Spinal cord (tissue), 10 donors: ENCODE measurements around the gene POT1. TPM values are rescaled to one million over a fixed set of nuclear protein-coding genes. Genes with fewer than 3 reads are reported as not detected.

Experiments used
- DNase-seq, 6 donors: peaks; one replicate each; pipeline versions ENCODE4 v3.0.0 to v3.0.0-alpha.2; 2013 to 2015; ENCODE audit warnings: low spot score in 6 of 6, low read depth in 4 of 6
- H3K27ac ChIP-seq: one replicate; pipeline ENCODE4 v1.5.1; 2013; ENCODE audit warnings: low read depth, low read length, control low read depth
- H3K27me3 ChIP-seq: one replicate; pipeline ENCODE4 v1.6.1; 2013; ENCODE audit warnings: low read length; ENCODE audit not compliant: control insufficient read depth, insufficient read depth
- H3K36me3 ChIP-seq: one replicate; pipeline ENCODE4 v1.6.1; 2013; ENCODE audit warnings: low read length; ENCODE audit not compliant: control insufficient read depth, insufficient read depth
- H3K4me1 ChIP-seq: one replicate; pipeline ENCODE4 v1.6.1; 2013; ENCODE audit warnings: low read length; ENCODE audit not compliant: control insufficient read depth, insufficient read depth
- H3K4me3 ChIP-seq: one replicate; pipeline ENCODE4 v1.5.1; 2013; ENCODE audit warnings: low read depth, low read length, control low read depth
- H3K9me3 ChIP-seq: one replicate; pipeline ENCODE4 v1.6.1; 2013; ENCODE audit warnings: low read length; ENCODE audit not compliant: control insufficient read depth, insufficient read depth
- WGBS: methylation state at CpG from one replicate; pipeline ENCODE4 v1.1.5; 2013; ENCODE audit warnings: missing lambda C conversion rate; ENCODE audit not compliant: insufficient coverage; 5-methylcytosine and 5-hydroxymethylcytosine counted together
- polyA plus RNA-seq, 2 donors: library from polyadenylated mRNA; unstranded; fragments of 120-200 nt; gene quantifications; one replicate each; pipeline ENCODE4 v1.2.1, GENCODE V29; 2013; ENCODE audit not compliant: insufficient read length in 2 of 2
- total RNA-seq, 2 donors: library from RNA; depleted of rRNA in 1 of 2; stranded (reverse); fragments of 120-200 nt in 1 of 2; fragments of >200 nt in 1 of 2; gene quantifications; one replicate each; pipeline versions ENCODE4 v1.2.3 to v1.2.4, GENCODE V29; 2013 to 2014
- donor health status: healthy.

The POT1 gene
- total and polyA plus RNA-seq, 4 donors, result 22.7 to 103 (median 39.5) TPM

- Histone ChIP-seq H3K27me3 (no peaks in the 10 kb centered on the region), H3K4me1 (no peaks in the 10 kb centered on the region), H3K4me3 (no peak overlapping the region), H3K9me3 (no peaks in the 10 kb centered on the region), H3K27ac (no peak overlapping the region), H3K36me3 (no peaks in the 10 kb centered on the region)
- peak in 2 of 6 donors; percentile 13 to 19 for DNase-seq
- no CpG with 5 or more reads among the region's 3 CpGs for WGBS
Measured at GRCh38 chr7:124918662-124919061, 11.0 kb downstream of the POT1 start.

- H3K9me3 ChIP-seq, result no peaks in the 10 kb centered on the region
- H3K36me3 ChIP-seq, result no peaks in the 10 kb centered on the region
- H3K4me1 ChIP-seq, result no peaks in the 10 kb centered on the region
- H3K27me3 ChIP-seq, result no peaks in the 10 kb centered on the region
- H3K27ac ChIP-seq, result no peak overlapping the region
- no CpG with 5 or more reads among the region's 1 CpG for WGBS
- H3K4me3 ChIP-seq, result no peak overlapping the region
- no peak for DNase-seq
Measured at GRCh38 chr7:124915242-124915641, 14.4 kb downstream of the POT1 start.

- no peaks in the 10 kb centered on the region for H3K9me3 ChIP-seq
- no peaks in the 10 kb centered on the region for H3K4me1 ChIP-seq
- no peak overlapping the region for H3K27ac ChIP-seq
- H3K4me3 ChIP-seq, result no peak overlapping the region
- H3K27me3 ChIP-seq, result no peaks in the 10 kb centered on the region
- no peaks in the 10 kb centered on the region for H3K36me3 ChIP-seq
- no peak for DNase-seq
- no CpG with 5 or more reads among the region's 1 CpG for WGBS
Measured at GRCh38 chr7:124914298-124914697, 15.3 kb downstream of the POT1 start.

GRCh38 chr7:124912972-124913371, 16.7 kb downstream of the POT1 start:
- H3K27ac ChIP-seq, result no peak overlapping the region
- no CpG with 5 or more reads among the region's 4 CpGs for WGBS
- H3K4me3 ChIP-seq, result no peak overlapping the region

GRCh38 chr7:124909808-124910207, 19.8 kb downstream of the POT1 start:
- no CpG with 5 or more reads among the region's 1 CpG for WGBS
- Histone ChIP-seq H3K27me3 (no peaks in the 10 kb centered on the region), H3K4me3 (no peak overlapping the region), H3K9me3 (peaks cover 3% of the 10 kb centered on the region), H3K4me1 (no peaks in the 10 kb centered on the region), H3K36me3 (no peaks in the 10 kb centered on the region), H3K27ac (no peak overlapping the region)
- DNase-seq, result no peak

More at GRCh38 chr7:124912972-124913371, 16.7 kb downstream of the POT1 start:
- Histone ChIP-seq H3K36me3 (no peaks in the 10 kb centered on the region), H3K4me1 (no peaks in the 10 kb centered on the region), H3K27me3 (no peaks in the 10 kb centered on the region), H3K9me3 (no peaks in the 10 kb centered on the region)
- no peak for DNase-seq

GRCh38 chr7:124908259-124908658, 21.4 kb downstream of the POT1 start:
- no peak overlapping the region for H3K27ac ChIP-seq
- H3K36me3 ChIP-seq, result no peaks in the 10 kb centered on the region
- peaks cover 3% of the 10 kb centered on the region for H3K9me3 ChIP-seq
- H3K4me1 ChIP-seq, result no peaks in the 10 kb centered on the region
- no peaks in the 10 kb centered on the region for H3K27me3 ChIP-seq
- no peak overlapping the region for H3K4me3 ChIP-seq
- no peak for DNase-seq

GRCh38 chr7:124907490-124907889, 22.1 kb downstream of the POT1 start:
- H3K36me3 ChIP-seq, result no peaks in the 10 kb centered on the region
- H3K27me3 ChIP-seq, result no peaks in the 10 kb centered on the region
- H3K4me3 ChIP-seq, result no peak overlapping the region
- peaks cover 3% of the 10 kb centered on the region for H3K9me3 ChIP-seq
- H3K4me1 ChIP-seq, result no peaks in the 10 kb centered on the region
- no peak overlapping the region for H3K27ac ChIP-seq
- DNase-seq, result no peak
- no CpG with 5 or more reads among the region's 1 CpG for WGBS

GRCh38 chr7:124898531-124898930, 31.1 kb downstream of the POT1 start:
- Histone ChIP-seq H3K27ac (no peak overlapping the region), H3K36me3 (no peaks in the 10 kb centered on the region), H3K4me1 (no peaks in the 10 kb centered on the region), H3K9me3 (no peaks in the 10 kb centered on the region), H3K4me3 (no peak overlapping the region), H3K27me3 (no peaks in the 10 kb centered on the region)
- no CpG with 5 or more reads among the region's 1 CpG for WGBS
- no peak for DNase-seq

GRCh38 chr7:124896001-124896400, 33.6 kb downstream of the POT1 start:
- H3K27ac ChIP-seq, result no peak overlapping the region
- no peaks in the 10 kb centered on the region for H3K27me3 ChIP-seq
- DNase-seq, result no peak
- H3K4me3 ChIP-seq, result no peak overlapping the region
- WGBS, result no CpG with 5 or more reads among the region's 3 CpGs
- no peaks in the 10 kb centered on the region for H3K36me3 ChIP-seq
- H3K9me3 ChIP-seq, result no peaks in the 10 kb centered on the region
- no peaks in the 10 kb centered on the region for H3K4me1 ChIP-seq

GRCh38 chr7:124893140-124893827, 36.3 kb downstream of the POT1 start:
- WGBS, result 100% methylated on average over 1 of the region's 1 CpG
- Histone ChIP-seq H3K4me3 (no peak overlapping the region), H3K9me3 (no peaks in the 10 kb centered on the region), H3K27me3 (no peaks in the 10 kb centered on the region), H3K27ac (no peak overlapping the region), H3K4me1 (no peaks in the 10 kb centered on the region), H3K36me3 (no peaks in the 10 kb centered on the region)
- DNase-seq, result no peak
